AG04449 (cell line): ENCODE data around the gene TLL2.

Experiments
- CTCF ChIA-PET: fragments of 350-600 bp; formaldehyde crosslinking; extraction: SDS; loops from one replicate; lab custom pipeline; 2021; ENCODE audit warnings: antibody characterized with exemption; lab: Yijun Ruan, JAX
- POLR2A ChIA-PET: fragments of 400-600, 350-600 bp; formaldehyde crosslinking; extraction: SDS; loops from one replicate; lab custom pipeline; 2020; ENCODE audit warnings: antibody characterized with exemption, inconsistent platforms; lab: Yijun Ruan, JAX
- DNase-seq: peaks from one replicate; pipeline ENCODE4 v3.0.0-alpha.2; 2010; ENCODE audit warnings: low read depth, low spot score
- H3K4me3 ChIP-seq: 2 replicates; pipeline ENCODE4 v1.5.1; 2011; ENCODE audit warnings: low read depth, mild to moderate bottlenecking, control low read depth, low read length
- TF ChIP-seq, protein P1 (sequence below): IDR thresholded peaks from one replicate; pipeline ENCODE4 v1.5.1; 2011; ENCODE audit warnings: mild to moderate bottlenecking, moderate library complexity, low read length, control low read depth, inconsistent platforms; ENCODE audit not compliant: insufficient read depth; ENCODE audit errors: missing control alignments

The TLL2 gene

DNA sequence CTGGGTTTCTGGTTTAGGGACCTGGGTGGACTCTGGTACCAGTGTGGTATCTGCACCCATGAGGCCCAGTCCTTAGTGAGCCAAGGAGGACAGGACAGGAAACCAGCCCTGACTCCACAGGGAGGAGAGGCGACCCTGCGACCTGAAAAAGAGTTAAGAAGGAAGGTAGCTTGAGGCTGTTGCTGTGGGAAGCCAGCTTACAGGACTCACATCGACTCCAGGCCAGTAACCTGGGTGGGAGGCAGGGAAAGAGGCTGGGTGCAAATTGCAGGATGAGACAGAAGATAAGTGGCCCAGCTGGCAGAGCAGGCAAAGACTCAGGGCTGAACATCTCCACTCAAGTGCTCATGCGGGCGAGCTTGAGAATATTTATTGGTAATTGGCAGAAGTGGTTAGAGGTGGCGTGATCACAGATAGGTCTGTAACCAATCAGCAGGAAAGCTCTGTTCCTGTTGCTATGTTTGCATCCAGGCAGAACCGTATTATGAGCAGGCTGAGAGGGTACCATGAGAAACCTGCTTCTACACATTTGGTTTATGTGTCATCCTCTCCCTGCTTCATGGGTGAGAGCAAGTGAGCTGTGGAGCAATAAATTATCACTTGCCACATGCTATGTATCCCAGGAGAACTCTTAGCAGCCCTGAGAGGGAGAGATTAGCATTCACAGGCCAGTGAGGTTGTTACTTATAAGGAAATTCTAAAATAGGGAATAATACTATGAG, 11.0 kb downstream of the TLL2 start:
- TF ChIP-seq, protein P1, sequence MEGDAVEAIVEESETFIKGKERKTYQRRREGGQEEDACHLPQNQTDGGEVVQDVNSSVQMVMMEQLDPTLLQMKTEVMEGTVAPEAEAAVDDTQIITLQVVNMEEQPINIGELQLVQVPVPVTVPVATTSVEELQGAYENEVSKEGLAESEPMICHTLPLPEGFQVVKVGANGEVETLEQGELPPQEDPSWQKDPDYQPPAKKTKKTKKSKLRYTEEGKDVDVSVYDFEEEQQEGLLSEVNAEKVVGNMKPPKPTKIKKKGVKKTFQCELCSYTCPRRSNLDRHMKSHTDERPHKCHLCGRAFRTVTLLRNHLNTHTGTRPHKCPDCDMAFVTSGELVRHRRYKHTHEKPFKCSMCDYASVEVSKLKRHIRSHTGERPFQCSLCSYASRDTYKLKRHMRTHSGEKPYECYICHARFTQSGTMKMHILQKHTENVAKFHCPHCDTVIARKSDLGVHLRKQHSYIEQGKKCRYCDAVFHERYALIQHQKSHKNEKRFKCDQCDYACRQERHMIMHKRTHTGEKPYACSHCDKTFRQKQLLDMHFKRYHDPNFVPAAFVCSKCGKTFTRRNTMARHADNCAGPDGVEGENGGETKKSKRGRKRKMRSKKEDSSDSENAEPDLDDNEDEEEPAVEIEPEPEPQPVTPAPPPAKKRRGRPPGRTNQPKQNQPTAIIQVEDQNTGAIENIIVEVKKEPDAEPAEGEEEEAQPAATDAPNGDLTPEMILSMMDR = no peak
- ChIA-PET POLR2A (no interaction called here), CTCF (interaction anchor here (1.1 to 3.6 kb wide), 4 partner anchors 8 to 125 kb away, joined by 3 to 20 read pairs (median 6); partner anchors contain the start of gene TLL2)
- no peak for DNase-seq
- no peak overlapping the region for H3K4me3 ChIP-seq

DNA sequence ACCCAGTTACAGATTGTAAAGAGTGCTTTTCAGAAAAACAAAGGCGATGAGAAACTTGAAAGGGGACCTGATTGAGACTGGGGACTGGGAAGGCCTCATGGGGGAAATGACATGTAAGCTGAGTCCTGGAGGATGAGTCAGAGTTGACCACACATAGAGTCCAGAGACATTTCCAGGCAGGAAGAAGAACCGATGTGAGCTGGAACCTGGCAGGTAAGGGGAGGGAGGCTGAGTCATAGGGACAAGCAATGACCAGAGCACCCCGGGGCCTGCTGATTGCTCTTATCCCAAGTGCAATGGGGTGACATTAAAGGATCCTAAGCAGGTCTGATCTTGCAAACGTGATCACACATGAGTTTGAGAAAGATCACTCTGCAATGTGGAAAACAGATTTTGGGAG, 11.7 kb downstream of the TLL2 start:
- TF ChIP-seq, protein P1 = no peak
- no peak overlapping the region for H3K4me3 ChIP-seq
- DNase-seq = no peak
- CTCF ChIA-PET = interaction anchor here (1.0 to 3.6 kb wide), 5 partner anchors 8 to 125 kb away, joined by 3 to 20 read pairs (median 4); partner anchors contain the start of gene TLL2
- POLR2A ChIA-PET = interaction anchor here (1.4 kb wide), 1 partner anchor 12 kb away, joined by 3 read pairs; the partner anchor contains the start of gene TLL2

DNA sequence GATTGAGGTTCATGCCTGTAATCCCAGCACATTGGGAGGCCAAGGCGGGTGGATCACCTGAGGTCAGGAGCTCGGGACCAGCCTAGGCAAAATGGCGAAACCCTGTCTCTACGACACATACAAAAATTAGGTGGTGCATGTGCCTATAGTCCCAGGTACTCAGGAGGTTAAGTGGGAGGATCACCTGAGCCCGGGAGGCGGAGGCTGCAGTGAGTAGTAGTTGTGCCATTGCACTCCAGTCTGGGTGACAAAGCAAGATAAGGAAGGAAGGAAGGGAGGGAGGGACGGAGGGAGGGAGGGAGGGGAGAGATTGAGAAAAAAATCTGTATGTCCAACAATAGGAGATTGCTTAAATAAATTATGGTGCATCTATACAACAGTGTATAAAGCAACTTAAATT, 13.2 kb downstream of the TLL2 start:
- ChIA-PET POLR2A (interaction anchor here (1.4 kb wide), 1 partner anchor 14 kb away, joined by 3 read pairs; the partner anchor contains the start of gene TLL2), CTCF (interaction anchor here (3.6 kb wide), 1 partner anchor 13 kb away, joined by 20 read pairs; the partner anchor contains the start of gene TLL2)
- TF ChIP-seq, protein P1 = no peak

DNA sequence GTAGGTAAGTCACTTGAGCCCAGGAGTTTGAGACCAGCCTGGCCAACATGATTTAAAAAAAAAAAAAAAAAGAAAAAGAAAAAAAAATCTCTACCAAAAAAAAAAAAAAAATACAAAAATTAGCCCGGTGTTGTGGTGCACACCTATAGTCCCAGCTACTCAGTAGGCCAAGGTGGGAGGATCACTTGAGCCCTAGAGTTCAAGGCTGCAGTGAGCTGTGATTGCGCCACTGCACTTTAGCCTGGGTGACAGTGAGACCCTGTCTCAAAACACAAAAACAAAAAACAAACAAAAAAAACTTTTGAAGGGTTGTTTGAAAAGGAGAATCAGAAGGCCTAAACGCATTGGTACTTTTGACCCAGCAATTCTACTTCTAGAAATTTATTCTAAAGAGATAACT, 13.7 kb downstream of the TLL2 start:
- H3K4me3 ChIP-seq = no peak overlapping the region
- ChIA-PET CTCF (interaction anchor here (3.6 kb wide), 1 partner anchor 14 kb away, joined by 20 read pairs; the partner anchor contains the start of gene TLL2), POLR2A (no interaction called here)
- no peak for DNase-seq
- TF ChIP-seq, protein P1 = no peak

More for the DNA sequence above, 13.2 kb downstream of the TLL2 start:
- no peak for DNase-seq
- no peak overlapping the region for H3K4me3 ChIP-seq

DNA sequence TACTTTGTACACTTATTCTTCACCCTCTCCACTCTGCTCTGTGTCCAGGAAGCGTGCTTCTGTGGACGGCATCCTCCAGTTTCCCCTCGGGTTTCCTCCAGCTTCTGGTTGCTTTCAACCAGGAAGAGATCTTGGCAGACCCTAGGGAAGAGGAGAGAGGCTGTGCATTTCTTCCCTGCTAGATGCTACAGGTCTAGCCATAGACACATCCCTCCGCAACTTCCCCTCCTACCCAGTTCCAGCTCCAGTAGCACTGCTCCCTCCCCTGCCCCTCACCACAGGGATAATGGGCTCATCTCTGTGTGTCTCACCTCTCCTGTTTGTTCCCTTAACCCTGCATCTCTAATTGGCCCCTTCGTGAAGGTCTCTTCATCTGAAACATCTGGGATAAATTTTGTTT, 16.3 kb downstream of the TLL2 start:
- ChIA-PET CTCF (interaction anchor here (1.2 to 5.2 kb wide), 5 partner anchors 15 to 575 kb away, joined by 4 to 45 read pairs (median 5); partner anchors contain the start of gene TLL2), POLR2A (no interaction called here)
- TF ChIP-seq, protein P1 = no peak
- DNase-seq = no peak
- H3K4me3 ChIP-seq = no peak overlapping the region

DNA sequence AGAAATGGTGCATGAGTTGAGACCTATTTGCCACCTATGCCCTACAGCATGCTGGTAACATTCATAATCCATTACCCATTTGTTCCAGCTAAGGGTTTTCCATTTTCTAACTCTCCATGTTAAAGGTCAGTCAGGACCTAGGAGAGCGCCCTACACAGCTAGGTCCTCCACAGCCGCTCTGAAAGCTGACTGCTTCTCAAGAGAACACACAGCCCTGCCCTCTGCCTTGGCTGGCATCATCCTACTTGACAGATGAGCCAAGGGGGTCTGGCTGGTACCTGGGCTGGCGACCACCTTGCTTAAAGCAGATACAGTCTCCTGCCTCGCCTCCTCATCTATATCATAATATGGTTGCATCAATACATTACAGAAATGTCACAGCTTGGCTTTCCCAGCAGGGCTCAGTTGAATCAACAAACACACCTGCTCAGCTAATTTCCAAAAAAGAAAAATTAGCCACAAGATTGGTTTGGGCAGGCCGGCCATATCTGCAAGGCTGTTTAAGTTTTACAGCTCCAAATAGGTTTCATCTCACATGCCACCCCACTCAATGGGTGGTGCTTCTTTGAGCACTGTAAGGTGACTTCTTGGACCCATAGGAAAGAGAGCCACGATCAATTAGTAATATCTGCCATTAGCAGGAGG, 17.3 kb downstream of the TLL2 start:
- TF ChIP-seq, protein P1 = no peak
- DNase-seq = no peak
- POLR2A ChIA-PET = no interaction called here
- H3K4me3 ChIP-seq = no peak overlapping the region
- CTCF ChIA-PET = interaction anchor here (1.7 to 5.2 kb wide), 2 partner anchors 15 to 157 kb away, joined by 4 to 45 read pairs; partner anchors contain the start of gene TLL2
